IPS-15b (cell line): Measurements from ENCODE around the gene PLCB1.
"Not testable (repeated sequence)": the region's sequence is repeated elsewhere in the genome, so short reads cannot be mapped to it uniquely, and the experiment has no call there.

Experiments used
- H3K27me3 ChIP-seq: one replicate; pipeline ENCODE4 v1.6.1; 2013; ENCODE audit warnings: low read length; ENCODE audit not compliant: control insufficient read depth, insufficient read depth
- H3K36me3 ChIP-seq: one replicate; pipeline ENCODE4 v1.6.1; 2013; ENCODE audit warnings: low read length; ENCODE audit not compliant: control insufficient read depth, insufficient read depth
- H3K4me1 ChIP-seq: one replicate; pipeline ENCODE4 v1.6.1; 2013; ENCODE audit warnings: mild to moderate bottlenecking, low read length; ENCODE audit not compliant: control insufficient read depth, insufficient read depth
- H3K4me3 ChIP-seq: one replicate; pipeline ENCODE4 v1.5.1; 2013; ENCODE audit warnings: low read depth, low read length
- H3K9ac ChIP-seq: one replicate; pipeline ENCODE4 v1.6.1; 2013; ENCODE audit warnings: low read depth, mild to moderate bottlenecking, low read length
- H3K9me3 ChIP-seq: one replicate; pipeline ENCODE4 v1.6.1; 2013; ENCODE audit warnings: mild to moderate bottlenecking, low read length; ENCODE audit not compliant: control insufficient read depth, insufficient read depth

The PLCB1 gene

GRCh38 chr20:8432435-8433148, 300.5 kb downstream of the PLCB1 start:
- no peak overlapping the region for H3K9ac ChIP-seq
- no peaks in the 10 kb centered on the region for H3K27me3 ChIP-seq
- no peaks in the 10 kb centered on the region for H3K9me3 ChIP-seq
- no peak overlapping the region for H3K4me3 ChIP-seq
- no peaks in the 10 kb centered on the region for H3K36me3 ChIP-seq
- H3K4me1 ChIP-seq, result peaks cover 19% of the 10 kb centered on the region

GRCh38 chr20:8433291-8433690, 301.2 kb downstream of the PLCB1 start:
- no peak overlapping the region for H3K9ac ChIP-seq
- H3K27me3 ChIP-seq, result no peaks in the 10 kb centered on the region
- H3K36me3 ChIP-seq, result no peaks in the 10 kb centered on the region
- H3K9me3 ChIP-seq, result no peaks in the 10 kb centered on the region
- no peak overlapping the region for H3K4me3 ChIP-seq
- peaks cover 19% of the 10 kb centered on the region for H3K4me1 ChIP-seq

- Histone ChIP-seq H3K4me3 (no peak overlapping the region), H3K9me3 (no peaks in the 10 kb centered on the region), H3K27me3 (no peaks in the 10 kb centered on the region)
Observed at GRCh38 chr20:8434326-8434876, 302.3 kb downstream of the PLCB1 start.

GRCh38 chr20:8435285-8436035, 303.4 kb downstream of the PLCB1 start:
- no peaks in the 10 kb centered on the region for H3K36me3 ChIP-seq
- peaks cover 19% of the 10 kb centered on the region for H3K4me1 ChIP-seq
- no peak overlapping the region for H3K4me3 ChIP-seq
- no peaks in the 10 kb centered on the region for H3K27me3 ChIP-seq
- H3K9ac ChIP-seq, result no peak overlapping the region
- H3K9me3 ChIP-seq, result no peaks in the 10 kb centered on the region

More at GRCh38 chr20:8434326-8434876, 302.3 kb downstream of the PLCB1 start:
- peaks cover 19% of the 10 kb centered on the region for H3K4me1 ChIP-seq
- no peak overlapping the region for H3K9ac ChIP-seq
- H3K36me3 ChIP-seq, result no peaks in the 10 kb centered on the region

- not testable (repeated sequence) for H3K9ac ChIP-seq, H3K4me3 ChIP-seq, H3K27me3 ChIP-seq, H3K36me3 ChIP-seq, H3K9me3 ChIP-seq
- peaks cover 19% of the 10 kb centered on the region for H3K4me1 ChIP-seq
Observed at GRCh38 chr20:8436938-8437337, 304.9 kb downstream of the PLCB1 start.

- Histone ChIP-seq H3K9me3 (no peaks in the 10 kb centered on the region), H3K4me1 (peaks cover 3% of the 10 kb centered on the region), H3K9ac (no peak overlapping the region), H3K27me3 (no peaks in the 10 kb centered on the region), H3K4me3 (no peak overlapping the region), H3K36me3 (no peaks in the 10 kb centered on the region)
Observed at GRCh38 chr20:8438748-8439147, 306.7 kb downstream of the PLCB1 start.

- H3K36me3 ChIP-seq, result no peaks in the 10 kb centered on the region
Observed at GRCh38 chr20:8443464-8444072, 311.5 kb downstream of the PLCB1 start.

GRCh38 chr20:8447262-8448120, 315.4 kb downstream of the PLCB1 start:
- Histone ChIP-seq H3K9ac (no peak overlapping the region), H3K27me3 (no peaks in the 10 kb centered on the region), H3K4me3 (no peak overlapping the region), H3K36me3 (no peaks in the 10 kb centered on the region), H3K9me3 (no peaks in the 10 kb centered on the region), H3K4me1 (no peaks in the 10 kb centered on the region)

More at GRCh38 chr20:8443464-8444072, 311.5 kb downstream of the PLCB1 start:
- Histone ChIP-seq H3K4me1 (no peaks in the 10 kb centered on the region), H3K27me3 (no peaks in the 10 kb centered on the region), H3K9me3 (no peaks in the 10 kb centered on the region), H3K9ac (no peak overlapping the region), H3K4me3 (no peak overlapping the region)

GRCh38 chr20:8449123-8449522, 317.1 kb downstream of the PLCB1 start:
- Histone ChIP-seq H3K9me3 (no peaks in the 10 kb centered on the region), H3K4me3 (no peak overlapping the region), H3K27me3 (no peaks in the 10 kb centered on the region), H3K9ac (no peak overlapping the region), H3K36me3 (no peaks in the 10 kb centered on the region), H3K4me1 (no peaks in the 10 kb centered on the region)

- no peaks in the 10 kb centered on the region for H3K36me3 ChIP-seq
- H3K9me3 ChIP-seq, result no peaks in the 10 kb centered on the region
- no peaks in the 10 kb centered on the region for H3K27me3 ChIP-seq
- no peak overlapping the region for H3K9ac ChIP-seq
- no peak overlapping the region for H3K4me3 ChIP-seq
- no peaks in the 10 kb centered on the region for H3K4me1 ChIP-seq
Observed at GRCh38 chr20:8454137-8454712, 322.2 kb downstream of the PLCB1 start.

GRCh38 chr20:8456765-8457164, 324.7 kb downstream of the PLCB1 start:
- Histone ChIP-seq H3K27me3 (no peaks in the 10 kb centered on the region), H3K9me3 (no peaks in the 10 kb centered on the region), H3K36me3 (no peaks in the 10 kb centered on the region), H3K4me3 (no peak overlapping the region), H3K4me1 (no peaks in the 10 kb centered on the region), H3K9ac (no peak overlapping the region)
